PFSK-1 (cell line): ENCODE measurements around the gene KCNG2.

Experiments
- FOXP2 ChIP-seq: optimal IDR thresholded peaks from 2 replicates; pipeline ENCODE3; 2011; ENCODE audit warnings: borderline replicate concordance, control low read depth, inconsistent platforms; ENCODE audit not compliant: insufficient read depth; ENCODE audit errors: extremely low read length, extremely low read depth
- POLR2AphosphoS5 ChIP-seq: IDR thresholded peaks from 2 replicates; pipeline ENCODE4 v1.6.1; 2012; ENCODE audit warnings: low read depth, mild to moderate bottlenecking, control low read depth, low read length, moderate library complexity
- SIN3A ChIP-seq: IDR thresholded peaks from 2 replicates; pipeline ENCODE4 v1.6.1; 2012; ENCODE audit warnings: mild to moderate bottlenecking, low read length, moderate library complexity, borderline replicate concordance; ENCODE audit not compliant: insufficient read depth
- TAF1 ChIP-seq: IDR thresholded peaks from 2 replicates; pipeline ENCODE4 v1.6.1; 2012; ENCODE audit warnings: low read length, control low read depth, borderline replicate concordance; ENCODE audit not compliant: insufficient read depth
- TF ChIP-seq, protein P1 (sequence below), 2 experiments: IDR thresholded peaks; 2 replicates each; pipeline versions ENCODE4 v1.6.1 to v1.8.0; 2011 to 2012; ENCODE audit warnings: low read depth in 2 of 2, low read length in 2 of 2, control low read depth in 1 of 2, inconsistent platforms in 1 of 2, mild to moderate bottlenecking in 1 of 2, moderate library complexity in 1 of 2; ENCODE audit not compliant: insufficient read depth in 1 of 2

The KCNG2 gene

DNA sequence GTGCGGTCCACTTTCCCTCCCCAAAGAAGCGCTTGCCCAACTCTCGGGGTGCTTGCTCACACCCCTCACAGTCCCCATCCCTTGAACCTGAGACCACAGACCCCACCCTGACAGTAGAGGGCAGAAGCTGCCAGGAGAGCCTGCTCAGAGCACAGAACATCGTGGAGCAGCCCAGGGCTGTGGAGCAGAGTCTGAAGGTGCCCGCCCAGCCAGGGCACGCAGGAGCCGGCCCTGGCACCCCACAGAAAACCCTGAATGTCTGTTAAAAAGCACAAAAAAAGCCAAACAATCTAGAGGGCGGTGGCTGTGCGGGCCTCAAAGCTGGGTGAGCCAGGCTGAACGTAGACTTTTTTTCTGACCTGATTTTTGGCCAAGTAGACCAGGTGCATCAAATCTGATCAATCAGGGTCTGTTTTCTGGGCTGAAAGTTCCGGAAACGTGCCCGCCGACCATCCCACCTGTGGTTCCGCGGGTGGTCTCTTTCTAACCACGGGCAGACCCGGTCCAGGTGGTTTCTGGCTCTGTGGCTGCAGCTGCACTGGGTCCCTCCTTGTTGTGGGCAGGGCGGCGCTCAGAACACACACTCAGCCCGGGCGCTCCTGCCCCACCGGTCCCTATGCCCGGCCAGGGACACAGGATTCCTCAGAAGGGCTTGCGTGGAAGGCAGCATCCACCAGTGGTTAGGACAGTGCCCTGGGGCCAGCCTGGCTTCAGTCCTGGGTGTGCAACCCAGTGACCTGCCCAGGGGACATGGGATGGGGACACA lies 87.4 kb downstream of the KCNG2 start:
- TF ChIP-seq TAF1 (no peak), FOXP2 (no peak), POLR2AphosphoS5 (no peak)
- TF ChIP-seq, protein P1, sequence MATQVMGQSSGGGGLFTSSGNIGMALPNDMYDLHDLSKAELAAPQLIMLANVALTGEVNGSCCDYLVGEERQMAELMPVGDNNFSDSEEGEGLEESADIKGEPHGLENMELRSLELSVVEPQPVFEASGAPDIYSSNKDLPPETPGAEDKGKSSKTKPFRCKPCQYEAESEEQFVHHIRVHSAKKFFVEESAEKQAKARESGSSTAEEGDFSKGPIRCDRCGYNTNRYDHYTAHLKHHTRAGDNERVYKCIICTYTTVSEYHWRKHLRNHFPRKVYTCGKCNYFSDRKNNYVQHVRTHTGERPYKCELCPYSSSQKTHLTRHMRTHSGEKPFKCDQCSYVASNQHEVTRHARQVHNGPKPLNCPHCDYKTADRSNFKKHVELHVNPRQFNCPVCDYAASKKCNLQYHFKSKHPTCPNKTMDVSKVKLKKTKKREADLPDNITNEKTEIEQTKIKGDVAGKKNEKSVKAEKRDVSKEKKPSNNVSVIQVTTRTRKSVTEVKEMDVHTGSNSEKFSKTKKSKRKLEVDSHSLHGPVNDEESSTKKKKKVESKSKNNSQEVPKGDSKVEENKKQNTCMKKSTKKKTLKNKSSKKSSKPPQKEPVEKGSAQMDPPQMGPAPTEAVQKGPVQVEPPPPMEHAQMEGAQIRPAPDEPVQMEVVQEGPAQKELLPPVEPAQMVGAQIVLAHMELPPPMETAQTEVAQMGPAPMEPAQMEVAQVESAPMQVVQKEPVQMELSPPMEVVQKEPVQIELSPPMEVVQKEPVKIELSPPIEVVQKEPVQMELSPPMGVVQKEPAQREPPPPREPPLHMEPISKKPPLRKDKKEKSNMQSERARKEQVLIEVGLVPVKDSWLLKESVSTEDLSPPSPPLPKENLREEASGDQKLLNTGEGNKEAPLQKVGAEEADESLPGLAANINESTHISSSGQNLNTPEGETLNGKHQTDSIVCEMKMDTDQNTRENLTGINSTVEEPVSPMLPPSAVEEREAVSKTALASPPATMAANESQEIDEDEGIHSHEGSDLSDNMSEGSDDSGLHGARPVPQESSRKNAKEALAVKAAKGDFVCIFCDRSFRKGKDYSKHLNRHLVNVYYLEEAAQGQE (IDR thresholded peaks at IDR 0.05; ENCODE audit: insufficient read depth in 1 of 2, low read depth in 2 of 2, low read length in 2 of 2) = no peak

DNA sequence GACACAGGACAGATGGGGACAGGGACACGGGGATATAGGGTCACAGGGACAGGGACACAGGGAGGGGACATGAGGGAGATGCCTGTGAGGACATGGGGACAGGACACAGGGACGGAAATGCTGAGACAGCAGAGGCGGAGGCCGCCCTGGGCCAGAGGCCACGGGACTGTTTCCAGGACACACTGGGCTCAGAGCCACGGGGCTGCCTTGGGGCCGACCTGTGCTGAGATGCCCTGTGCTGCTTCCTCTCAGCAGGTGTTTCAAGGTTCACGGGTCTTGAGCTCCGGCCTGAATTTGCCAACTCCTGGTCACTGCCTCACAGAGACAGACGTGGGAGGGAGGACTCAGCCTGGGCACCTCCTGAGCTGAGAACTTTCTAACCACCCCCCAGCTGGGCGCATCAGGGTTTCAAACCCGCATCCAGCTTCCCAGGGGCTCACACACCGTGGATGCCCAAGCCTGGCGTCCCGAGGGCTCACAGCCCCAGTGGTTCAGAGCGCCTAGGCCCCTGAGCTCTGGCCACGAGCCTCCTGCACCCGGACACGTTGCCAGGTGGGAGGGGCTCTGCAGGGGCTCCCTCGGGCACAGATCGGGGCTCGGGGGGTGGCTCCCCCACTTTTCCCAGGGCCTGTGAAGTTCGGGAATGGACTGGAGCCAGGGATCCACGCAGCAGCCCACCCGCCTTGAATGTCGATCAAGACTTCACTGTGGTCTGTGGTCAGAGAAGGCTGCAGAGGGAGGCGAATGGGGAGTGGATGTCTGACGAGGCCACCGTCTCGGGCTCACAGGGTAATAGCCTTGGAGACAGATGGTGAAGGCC lies 89.7 kb downstream of the KCNG2 start:
- TF ChIP-seq, protein P1 (IDR thresholded peaks at IDR 0.05; ENCODE audit: insufficient read depth in 1 of 2, low read depth in 2 of 2, low read length in 2 of 2) = no peak

DNA sequence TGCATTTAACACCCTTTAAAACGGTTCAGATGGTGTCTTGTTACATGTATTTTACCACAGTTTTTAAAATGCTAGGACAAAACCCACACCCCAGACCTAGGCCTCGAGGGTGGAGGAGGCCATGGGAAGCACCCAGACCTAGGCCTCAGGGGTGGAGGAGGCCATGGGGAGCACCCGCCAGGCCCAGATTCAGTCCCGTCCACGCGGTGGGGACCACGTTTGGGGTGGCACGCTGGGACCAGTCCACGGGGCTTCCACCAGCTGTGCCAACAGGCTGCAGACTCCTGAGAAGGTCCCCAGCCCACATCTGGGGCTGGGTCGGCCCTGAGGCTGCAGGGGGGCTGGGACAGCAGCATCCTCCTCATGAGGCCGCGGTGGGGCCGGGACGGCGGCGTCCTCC lies 90.3 kb downstream of the KCNG2 start:
- TF ChIP-seq SIN3A = no peak
- TF ChIP-seq, protein P1 (IDR thresholded peaks at IDR 0.05; ENCODE audit: insufficient read depth in 1 of 2, low read depth in 2 of 2, low read length in 2 of 2) = no peak

- TF ChIP-seq, protein P1 (IDR thresholded peaks at IDR 0.05; ENCODE audit: insufficient read depth in 1 of 2, low read depth in 2 of 2, low read length in 2 of 2) = no peak
- no peak for TF ChIP-seq FOXP2
- TF ChIP-seq SIN3A = no peak
- TF ChIP-seq TAF1 = no peak
- no peak for TF ChIP-seq POLR2AphosphoS5
Measured at GRCh38 chr18:79889569-79889968, 91.8 kb downstream of the KCNG2 start.

DNA sequence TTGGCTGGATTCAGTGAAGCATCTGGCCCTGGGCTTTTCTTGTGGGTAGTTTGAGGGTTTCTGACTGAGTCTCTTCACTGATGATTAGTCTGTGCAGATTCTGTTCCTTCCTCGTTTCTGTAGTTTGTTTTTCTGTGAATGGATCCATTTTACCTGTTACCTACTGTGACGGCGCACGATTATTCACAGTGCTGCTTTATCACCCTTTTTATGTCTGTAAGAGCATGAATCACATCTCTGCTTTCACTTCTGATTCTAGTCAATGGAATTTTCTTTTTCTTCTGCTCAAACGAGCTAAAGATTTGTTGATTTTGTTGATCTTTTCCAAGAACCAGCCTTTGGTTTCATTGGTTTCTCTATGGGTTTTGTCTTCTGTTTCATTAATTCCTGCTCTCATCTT lies 92.9 kb downstream of the KCNG2 start:
- TF ChIP-seq TAF1 (no peak), FOXP2 (no peak), POLR2AphosphoS5 (no peak), SIN3A (no peak)
- TF ChIP-seq, protein P1 (IDR thresholded peaks at IDR 0.05; ENCODE audit: insufficient read depth in 1 of 2, low read depth in 2 of 2, low read length in 2 of 2) = no peak
